C4-2B (cell line): Measurements from ENCODE around the gene ENPP3.

Experiments
- ZFX ChIP-seq: fragments of 450-650 bp; IDR thresholded peaks from 2 replicates; pipeline ENCODE4 v1.6.1; 2017
- TF ChIP-seq, protein P1 (sequence below): fragments of 450-650 bp; conservative IDR thresholded peaks from 2 replicates; pipeline ENCODE4 v1.5.1; 2017; ENCODE audit warnings: mild to moderate bottlenecking

DNA sequence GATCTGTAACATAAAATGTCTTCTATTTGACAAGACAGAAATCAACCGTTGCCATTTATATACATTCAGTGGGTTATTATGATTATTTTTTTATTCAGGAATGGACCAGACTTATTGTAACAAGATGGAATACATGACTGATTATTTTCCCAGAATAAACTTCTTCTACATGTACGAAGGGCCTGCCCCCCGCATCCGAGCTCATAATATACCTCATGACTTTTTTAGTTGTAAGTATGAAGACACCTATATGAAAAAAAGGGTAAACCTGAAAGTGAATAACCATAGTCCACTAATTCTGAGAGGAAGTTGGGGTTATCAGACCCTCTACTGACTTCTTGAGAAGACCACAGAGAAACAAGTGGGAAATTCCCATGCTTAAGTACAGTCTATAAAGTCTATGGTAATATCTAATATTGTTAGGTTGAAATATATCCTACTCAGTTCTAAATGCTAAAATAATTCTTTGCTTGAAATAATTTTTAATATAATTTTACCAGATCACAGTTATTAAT lies 48.2 kb downstream of the ENPP3 start:
- TF ChIP-seq, protein P1, sequence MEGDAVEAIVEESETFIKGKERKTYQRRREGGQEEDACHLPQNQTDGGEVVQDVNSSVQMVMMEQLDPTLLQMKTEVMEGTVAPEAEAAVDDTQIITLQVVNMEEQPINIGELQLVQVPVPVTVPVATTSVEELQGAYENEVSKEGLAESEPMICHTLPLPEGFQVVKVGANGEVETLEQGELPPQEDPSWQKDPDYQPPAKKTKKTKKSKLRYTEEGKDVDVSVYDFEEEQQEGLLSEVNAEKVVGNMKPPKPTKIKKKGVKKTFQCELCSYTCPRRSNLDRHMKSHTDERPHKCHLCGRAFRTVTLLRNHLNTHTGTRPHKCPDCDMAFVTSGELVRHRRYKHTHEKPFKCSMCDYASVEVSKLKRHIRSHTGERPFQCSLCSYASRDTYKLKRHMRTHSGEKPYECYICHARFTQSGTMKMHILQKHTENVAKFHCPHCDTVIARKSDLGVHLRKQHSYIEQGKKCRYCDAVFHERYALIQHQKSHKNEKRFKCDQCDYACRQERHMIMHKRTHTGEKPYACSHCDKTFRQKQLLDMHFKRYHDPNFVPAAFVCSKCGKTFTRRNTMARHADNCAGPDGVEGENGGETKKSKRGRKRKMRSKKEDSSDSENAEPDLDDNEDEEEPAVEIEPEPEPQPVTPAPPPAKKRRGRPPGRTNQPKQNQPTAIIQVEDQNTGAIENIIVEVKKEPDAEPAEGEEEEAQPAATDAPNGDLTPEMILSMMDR: no peak
- TF ChIP-seq ZFX: no peak
